ENCODE results near the gene HNRNPH3.
"Not testable (repeated sequence)": the region's sequence is repeated elsewhere in the genome, so short reads cannot be mapped to it uniquely, and the experiment has no call there.

HNRNPH3 gene

GRCh38 chr10:68315582-68315981 is 16.3 kb upstream of the HNRNPH3 start:
- Histone ChIP-seq H3K4me2 (ENCODE audit: low read depth, low read length) (no peak overlapping the region), H2AFZ (ENCODE audit: low read length) (no peak overlapping the region), H4K20me1 (ENCODE audit: insufficient read depth, low read length) (no peaks in the 10 kb centered on the region), H3K4me1 (ENCODE audit: low read length) (peaks cover 5% of the 10 kb centered on the region; the same call in 1 of the 2 replicates), H3F3A (ENCODE audit: insufficient read depth, low read length) (no peaks in the 10 kb centered on the region), H3K9me2 (replicated peaks; ENCODE audit: insufficient read depth, low read length) (no peaks in the 10 kb centered on the region), H3K9ac (ENCODE audit: low read length) (no peak overlapping the region), H3K27me3 (replicated peaks; ENCODE audit: insufficient read depth, low read length) (no peaks in the 10 kb centered on the region), H3K4me3 (ENCODE audit: low read length) (no peak overlapping the region), H3K79me2 (ENCODE audit: low read length) (no peaks in the 10 kb centered on the region), H3K36me3 (replicated peaks; ENCODE audit: insufficient read depth, low read length) (no peaks in the 10 kb centered on the region), H3K9me3 (replicated peaks; ENCODE audit: insufficient read depth, low read length) (no peaks in the 10 kb centered on the region), H3K27ac (ENCODE audit: low read length) (no peak overlapping the region)
- DNase-seq: no peak
- TF ChIP-seq CTCF (IDR thresholded peaks at IDR 0.05; ENCODE audit: low read length) (no peak), EZH2phosphoT487 (IDR thresholded peaks at IDR 0.05; ENCODE audit: low read length) (no peak), EZH2 (optimal IDR thresholded peaks at IDR 0.05; ENCODE audit: low read depth, low read length) (no peak)

- no peak for DNase-seq
- Histone ChIP-seq H3K9me2 (replicated peaks; ENCODE audit: insufficient read depth, low read length) (no peaks in the 10 kb centered on the region), H3K4me3 (ENCODE audit: low read length) (no peak overlapping the region), H4K20me1 (ENCODE audit: insufficient read depth, low read length) (no peaks in the 10 kb centered on the region), H3K9me3 (replicated peaks; ENCODE audit: insufficient read depth, low read length) (no peaks in the 10 kb centered on the region), H3K36me3 (replicated peaks; ENCODE audit: insufficient read depth, low read length) (no peaks in the 10 kb centered on the region), H3K27ac (ENCODE audit: low read length) (no peak overlapping the region), H3K4me1 (ENCODE audit: low read length) (peaks cover 5% of the 10 kb centered on the region; the same call in 1 of the 2 replicates), H3K4me2 (ENCODE audit: low read depth, low read length) (no peak overlapping the region), H3F3A (ENCODE audit: insufficient read depth, low read length) (no peaks in the 10 kb centered on the region), H3K79me2 (ENCODE audit: low read length) (no peaks in the 10 kb centered on the region), H3K27me3 (replicated peaks; ENCODE audit: insufficient read depth, low read length) (no peaks in the 10 kb centered on the region), H2AFZ (ENCODE audit: low read length) (no peak overlapping the region), H3K9ac (ENCODE audit: low read length) (no peak overlapping the region)
- TF ChIP-seq EZH2 (optimal IDR thresholded peaks at IDR 0.05; ENCODE audit: low read depth, low read length): no peak
- no peak for TF ChIP-seq CTCF (IDR thresholded peaks at IDR 0.05; ENCODE audit: low read length)
- no peak for TF ChIP-seq EZH2phosphoT487 (IDR thresholded peaks at IDR 0.05; ENCODE audit: low read length)
Measured at GRCh38 chr10:68318331-68319059, 13.4 kb upstream of the HNRNPH3 start.

GRCh38 chr10:68324396-68324795 is 7.5 kb upstream of the HNRNPH3 start:
- H3K27me3 ChIP-seq (replicated peaks; ENCODE audit: insufficient read depth, low read length); H3K4me2 ChIP-seq (ENCODE audit: low read depth, low read length); H3K9me3 ChIP-seq (replicated peaks; ENCODE audit: insufficient read depth, low read length); H3F3A ChIP-seq (ENCODE audit: insufficient read depth, low read length); H3K4me1 ChIP-seq (ENCODE audit: low read length); H2AFZ ChIP-seq (ENCODE audit: low read length); H3K27ac ChIP-seq (ENCODE audit: low read length); H3K36me3 ChIP-seq (replicated peaks; ENCODE audit: insufficient read depth, low read length); H3K9ac ChIP-seq (ENCODE audit: low read length); H4K20me1 ChIP-seq (ENCODE audit: insufficient read depth, low read length); H3K79me2 ChIP-seq (ENCODE audit: low read length); H3K9me2 ChIP-seq (replicated peaks; ENCODE audit: insufficient read depth, low read length); H3K4me3 ChIP-seq (ENCODE audit: low read length); DNase-seq: not testable (repeated sequence)
